Glutamatergic neuron (in vitro differentiated cells): ENCODE data around the gene HOXB1. TPM values are rescaled to one million over a fixed set of nuclear protein-coding genes. Genes with fewer than 3 reads are reported as not detected.

Source experiments
- DNase-seq: peaks from one replicate; pipeline ENCODE4 v3.0.0; 2022
- H3K27ac Mint-ChIP-seq: one replicate; pipeline ENCODE4 v1.8.0; 2020; ENCODE audit warnings: mild to moderate bottlenecking, mixed read lengths, inconsistent platforms; ENCODE audit not compliant: unreplicated experiment
- H3K27me3 Mint-ChIP-seq: one replicate; pipeline ENCODE4 v1.8.0; 2020; ENCODE audit warnings: mild to moderate bottlenecking, moderate library complexity, mixed read lengths, inconsistent platforms; ENCODE audit not compliant: unreplicated experiment
- H3K36me3 Mint-ChIP-seq: one replicate; pipeline ENCODE4 v1.8.0; 2020; ENCODE audit warnings: mild to moderate bottlenecking, mixed read lengths, inconsistent platforms; ENCODE audit not compliant: unreplicated experiment
- H3K4me1 Mint-ChIP-seq: one replicate; pipeline ENCODE4 v1.8.0; 2020; ENCODE audit warnings: mild to moderate bottlenecking, low read depth, mixed read lengths, inconsistent platforms; ENCODE audit not compliant: unreplicated experiment
- H3K4me3 Mint-ChIP-seq: one replicate; pipeline ENCODE4 v1.8.0; 2020; ENCODE audit warnings: mild to moderate bottlenecking, mixed read lengths, inconsistent platforms; ENCODE audit not compliant: unreplicated experiment
- H3K9me3 Mint-ChIP-seq: one replicate; pipeline ENCODE4 v1.8.0; 2020; ENCODE audit warnings: mild to moderate bottlenecking, moderate library complexity, mixed read lengths, inconsistent platforms; ENCODE audit not compliant: unreplicated experiment
- total RNA-seq: library from RNA; stranded (reverse); fragmentation: NEBNext Ultra II Directional; extraction: Animal tissue kit (Norgen Biotek cat#: 25700); gene quantifications from one replicate; pipeline ENCODE4 v1.2.1, GENCODE V29; 2021; ENCODE audit not compliant: unreplicated experiment
- TF ChIP-seq, protein P1 (sequence below): fragments of 200-600 bp; sonication (generic); IDR thresholded peaks from one replicate; pipeline ENCODE4 v1.5.0; 2021; ENCODE audit not compliant: partially characterized antibody, unreplicated experiment

HOXB1 gene
- total RNA-seq, 1 donor from 2014 or later, result not detected

DNA sequence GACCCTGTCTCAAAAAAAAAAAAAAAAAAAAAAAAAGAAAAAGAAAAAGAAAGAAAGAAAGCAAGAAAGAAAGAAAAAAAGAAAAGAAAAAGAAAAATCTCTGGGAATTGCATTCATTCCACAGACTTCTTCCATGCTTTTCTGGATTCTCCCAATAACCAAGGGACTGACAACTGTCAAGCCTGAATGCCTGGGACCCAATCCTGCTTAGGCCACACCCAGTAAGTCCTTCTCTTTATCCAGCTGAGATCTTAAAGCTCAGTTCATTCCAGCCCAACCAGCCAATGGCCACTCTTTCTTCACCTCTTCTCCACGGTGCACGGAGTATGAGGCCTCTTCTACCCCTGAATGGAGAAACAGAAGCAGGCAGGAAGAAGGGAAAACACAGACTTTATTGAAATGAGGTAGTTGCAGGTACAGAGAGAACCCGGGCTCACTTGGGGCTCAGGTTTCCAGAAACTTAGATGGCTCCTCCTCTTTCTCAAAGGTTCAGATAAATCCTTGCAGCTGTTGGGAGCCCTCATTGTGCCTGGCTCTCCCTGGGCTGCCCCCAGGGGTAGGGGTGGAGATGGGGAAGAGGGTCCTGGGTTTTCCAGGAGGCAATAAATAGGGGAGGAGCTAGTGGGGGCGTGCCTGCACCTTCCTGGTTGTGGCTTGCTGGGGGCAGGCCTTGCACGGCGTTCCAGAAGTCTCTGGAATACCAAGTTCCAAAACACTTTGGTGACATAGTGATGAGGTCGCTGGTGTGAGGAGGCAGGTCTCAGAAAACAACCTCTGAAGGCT lies 2.5 kb downstream of the HOXB1 start:
- Mint-ChIP-seq H3K36me3 (peaks cover 13% of the 10 kb centered on the region), H3K27me3 (peaks cover 34% of the 10 kb centered on the region), H3K4me3 (no peak overlapping the region), H3K4me1 (no peaks in the 10 kb centered on the region), H3K27ac (no peak overlapping the region), H3K9me3 (peaks cover 4% of the 10 kb centered on the region)
- DNase-seq, result no peak
- TF ChIP-seq, protein P1, sequence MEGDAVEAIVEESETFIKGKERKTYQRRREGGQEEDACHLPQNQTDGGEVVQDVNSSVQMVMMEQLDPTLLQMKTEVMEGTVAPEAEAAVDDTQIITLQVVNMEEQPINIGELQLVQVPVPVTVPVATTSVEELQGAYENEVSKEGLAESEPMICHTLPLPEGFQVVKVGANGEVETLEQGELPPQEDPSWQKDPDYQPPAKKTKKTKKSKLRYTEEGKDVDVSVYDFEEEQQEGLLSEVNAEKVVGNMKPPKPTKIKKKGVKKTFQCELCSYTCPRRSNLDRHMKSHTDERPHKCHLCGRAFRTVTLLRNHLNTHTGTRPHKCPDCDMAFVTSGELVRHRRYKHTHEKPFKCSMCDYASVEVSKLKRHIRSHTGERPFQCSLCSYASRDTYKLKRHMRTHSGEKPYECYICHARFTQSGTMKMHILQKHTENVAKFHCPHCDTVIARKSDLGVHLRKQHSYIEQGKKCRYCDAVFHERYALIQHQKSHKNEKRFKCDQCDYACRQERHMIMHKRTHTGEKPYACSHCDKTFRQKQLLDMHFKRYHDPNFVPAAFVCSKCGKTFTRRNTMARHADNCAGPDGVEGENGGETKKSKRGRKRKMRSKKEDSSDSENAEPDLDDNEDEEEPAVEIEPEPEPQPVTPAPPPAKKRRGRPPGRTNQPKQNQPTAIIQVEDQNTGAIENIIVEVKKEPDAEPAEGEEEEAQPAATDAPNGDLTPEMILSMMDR, result no peak

- TF ChIP-seq, protein P1, result no peak
- Mint-ChIP-seq H3K27me3 (peaks cover 36% of the 10 kb centered on the region), H3K9me3 (peaks cover 4% of the 10 kb centered on the region), H3K4me1 (no peaks in the 10 kb centered on the region), H3K36me3 (peaks cover 13% of the 10 kb centered on the region), H3K27ac (no peak overlapping the region), H3K4me3 (no peak overlapping the region)
- no peak for DNase-seq
Observed at GRCh38 chr17:48527547-48527932, 3.3 kb downstream of the HOXB1 start.

GRCh38 chr17:48526608-48527546 lies 3.9 kb downstream of the HOXB1 start:
- Mint-ChIP-seq H3K27me3 (peaks cover 37% of the 10 kb centered on the region), H3K4me1 (no peaks in the 10 kb centered on the region), H3K27ac (no peak overlapping the region), H3K36me3 (peaks cover 13% of the 10 kb centered on the region), H3K4me3 (no peak overlapping the region), H3K9me3 (peaks cover 4% of the 10 kb centered on the region)
- TF ChIP-seq, protein P1, result no peak
- DNase-seq, result peak; percentile 29

DNA sequence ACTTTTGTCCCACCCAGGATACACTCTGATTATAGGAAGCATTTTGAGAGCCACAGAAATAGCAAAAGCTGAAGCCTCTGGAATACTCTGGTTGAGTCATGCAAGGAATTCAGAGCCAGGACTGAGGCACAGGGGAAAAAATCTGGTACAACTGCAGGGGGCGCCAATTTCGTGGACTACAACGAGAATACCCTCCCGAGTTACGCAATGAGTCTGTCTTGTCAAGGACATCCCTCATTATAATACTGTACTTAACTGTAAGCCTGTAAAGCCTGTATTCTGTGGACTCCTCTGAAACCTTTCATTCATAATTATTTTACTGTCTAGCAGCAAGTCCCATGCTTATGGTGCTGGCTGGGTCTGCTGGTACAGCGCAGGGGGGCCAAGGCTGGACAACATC lies 7.8 kb downstream of the HOXB1 start:
- peaks cover 32% of the 10 kb centered on the region for H3K27me3 Mint-ChIP-seq
- peaks cover 8% of the 10 kb centered on the region for H3K36me3 Mint-ChIP-seq
- peaks cover 5% of the 10 kb centered on the region for H3K9me3 Mint-ChIP-seq
- no peak overlapping the region for H3K4me3 Mint-ChIP-seq
- H3K27ac Mint-ChIP-seq, result no peak overlapping the region
- no peaks in the 10 kb centered on the region for H3K4me1 Mint-ChIP-seq
- TF ChIP-seq, protein P1, result no peak
- no peak for DNase-seq
